ENCODE measurements around the gene PRPF40A.

Gene PRPF40A

GRCh38 chr2:152716805-152717227 lies 445 bp downstream of the PRPF40A start:
- FAIRE-seq, result no peak

DNA sequence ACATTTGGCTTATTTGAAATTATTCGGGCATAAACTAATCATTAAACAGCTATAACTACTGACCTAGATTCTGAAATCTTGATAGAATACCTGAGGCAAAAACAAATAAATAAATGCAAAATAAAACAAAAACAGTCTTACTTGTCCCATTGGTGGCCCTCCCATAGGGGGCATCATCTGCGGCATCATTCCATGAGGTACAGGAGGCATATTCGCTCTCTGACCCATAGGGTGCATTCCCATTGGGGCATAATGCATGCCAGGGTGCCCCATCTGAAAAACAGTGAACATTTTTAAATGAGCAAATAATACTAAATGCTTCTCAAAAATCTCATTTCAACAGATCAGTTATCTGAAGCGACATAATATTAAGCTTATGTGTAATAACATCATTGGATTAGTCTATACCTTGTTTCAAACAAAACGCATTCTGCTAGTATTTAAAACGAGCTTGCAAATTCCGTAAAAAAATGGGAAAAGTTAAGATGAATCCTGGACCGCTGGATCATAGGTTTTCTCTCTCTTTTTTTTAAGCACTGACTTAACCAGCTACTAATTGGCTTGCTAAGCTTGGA lies 1.3 kb downstream of the PRPF40A start:
- peak; percentile 64 for FAIRE-seq

DNA sequence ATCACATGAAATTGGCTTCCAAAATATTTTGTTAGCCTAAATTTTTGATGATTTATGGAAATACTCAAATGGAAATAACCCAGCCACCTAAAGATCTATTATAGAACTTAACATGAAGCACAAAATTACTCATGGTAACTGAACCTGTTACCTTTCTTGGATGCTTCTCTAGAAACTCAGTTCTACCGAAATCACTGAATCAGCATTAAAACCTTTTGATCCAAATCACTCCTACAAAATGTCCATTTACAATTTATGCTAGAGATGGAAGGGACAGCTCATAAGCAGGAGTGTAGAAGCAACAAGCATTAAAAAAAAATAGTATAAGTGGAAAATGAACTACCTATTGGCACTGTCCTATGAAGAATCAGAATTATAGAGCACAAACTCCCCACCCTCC lies 2.1 kb downstream of the PRPF40A start:
- no peak for FAIRE-seq

DNA sequence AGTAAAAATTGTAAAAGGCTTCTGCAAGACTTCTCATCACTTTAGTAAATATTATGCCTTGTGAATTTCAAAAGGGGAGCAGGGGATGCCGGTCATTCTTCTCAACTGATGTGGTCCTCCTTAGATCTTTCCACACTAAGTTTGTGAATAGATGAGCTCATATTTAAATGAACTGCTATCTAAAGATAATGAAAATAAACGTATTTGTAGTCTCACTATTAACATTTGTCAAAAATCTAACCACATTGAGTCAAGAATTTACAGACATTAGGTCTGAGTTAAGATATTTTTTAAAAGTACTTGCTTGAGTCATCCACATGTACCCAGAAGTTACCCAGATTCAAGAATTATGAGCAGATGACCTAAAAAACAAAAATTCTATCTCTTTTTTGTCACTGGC lies 6.5 kb downstream of the PRPF40A start:
- no peak for FAIRE-seq

- FAIRE-seq, result no peak
These were observed 8.5 kb downstream of the PRPF40A start for GRCh38 chr2:152708742-152709141.

- no peak for FAIRE-seq
These were observed 10.7 kb downstream of the PRPF40A start for GRCh38 chr2:152706477-152707021.

GRCh38 chr2:152701198-152701597 lies 16.1 kb downstream of the PRPF40A start:
- no peak for FAIRE-seq

- no peak for FAIRE-seq
These were observed 20.8 kb downstream of the PRPF40A start for GRCh38 chr2:152696476-152696875.

DNA sequence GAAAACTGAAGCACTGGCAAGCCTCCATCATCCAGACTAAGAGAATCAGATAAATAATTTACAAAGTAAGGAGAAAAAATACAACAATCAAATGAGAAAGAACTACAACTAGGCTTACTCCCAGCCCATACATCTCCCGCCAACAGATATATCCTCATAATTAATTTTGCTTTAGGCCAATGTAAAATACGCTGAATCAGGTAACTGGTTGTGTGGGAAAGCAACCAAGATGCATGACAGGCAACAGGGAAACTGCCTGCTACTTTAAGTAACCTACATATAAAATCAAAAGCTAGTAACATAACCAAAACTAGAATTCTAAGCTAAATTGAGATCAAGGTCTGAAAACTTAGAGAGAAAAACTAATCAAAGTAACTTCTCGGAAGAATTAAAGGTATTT lies 21.5 kb downstream of the PRPF40A start:
- FAIRE-seq, result no peak

- FAIRE-seq, result no peak
These were observed 23.1 kb downstream of the PRPF40A start for GRCh38 chr2:152694161-152694661.

DNA sequence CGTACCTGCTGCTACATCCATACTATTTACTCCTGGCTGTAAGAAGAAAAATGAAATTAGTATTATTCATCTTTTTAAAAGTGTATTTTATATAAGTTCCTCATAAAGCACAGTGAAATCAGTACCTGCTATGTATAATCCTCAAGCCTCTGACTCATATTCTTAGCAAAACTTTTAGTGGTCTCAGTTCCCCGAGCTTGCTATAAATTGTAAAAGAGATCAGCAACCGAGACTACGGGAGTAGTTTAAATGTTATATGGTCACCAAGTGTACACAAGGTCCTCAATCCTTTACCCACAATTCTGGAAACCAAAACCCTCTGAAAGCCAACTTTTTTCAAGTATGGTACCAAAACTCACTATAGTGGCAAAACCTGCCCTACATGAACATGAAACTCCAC lies 24.2 kb downstream of the PRPF40A start:
- no peak for FAIRE-seq

GRCh38 chr2:152686321-152686720 lies 30.9 kb downstream of the PRPF40A start:
- no peak for FAIRE-seq

DNA sequence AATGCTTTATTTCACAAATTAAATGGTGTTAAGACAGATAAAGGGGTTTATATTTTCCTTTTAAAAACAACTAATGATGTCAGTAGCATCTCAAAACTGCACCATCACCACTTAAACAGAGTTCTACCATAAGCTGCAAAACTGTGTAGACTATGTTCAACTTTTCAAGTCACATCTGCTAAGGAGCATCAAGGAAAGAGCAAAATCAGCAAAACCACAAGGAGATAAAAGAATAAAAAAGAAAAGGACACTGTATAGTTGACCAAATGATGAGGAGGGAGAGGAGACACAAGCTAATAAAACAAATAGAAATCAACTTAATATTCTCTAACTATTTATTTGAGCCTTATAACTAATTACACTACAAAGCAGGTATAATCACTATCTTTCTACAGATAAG lies 33.9 kb downstream of the PRPF40A start:
- no peak for FAIRE-seq

DNA sequence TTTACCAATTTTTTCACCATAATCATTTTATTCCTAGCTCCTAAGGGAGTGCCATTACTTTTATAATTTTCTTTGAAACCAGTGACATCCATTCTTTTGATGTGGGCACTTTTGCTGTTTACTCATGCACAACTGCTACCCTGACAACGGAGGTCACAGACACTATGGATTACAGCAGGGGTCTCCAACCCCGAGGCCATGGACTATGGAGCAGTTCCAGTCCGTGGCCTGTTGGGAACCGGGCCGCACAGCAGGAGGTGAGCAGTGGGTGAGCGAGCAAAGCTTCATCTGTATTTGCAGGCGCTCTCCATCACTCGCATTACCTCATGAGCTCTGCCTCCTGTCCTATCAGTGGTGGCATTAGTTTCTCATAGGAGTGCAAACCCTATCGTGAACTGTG lies 34.6 kb downstream of the PRPF40A start:
- no peak for FAIRE-seq

GRCh38 chr2:152678808-152679207 lies 38.5 kb downstream of the PRPF40A start:
- no peak for FAIRE-seq

DNA sequence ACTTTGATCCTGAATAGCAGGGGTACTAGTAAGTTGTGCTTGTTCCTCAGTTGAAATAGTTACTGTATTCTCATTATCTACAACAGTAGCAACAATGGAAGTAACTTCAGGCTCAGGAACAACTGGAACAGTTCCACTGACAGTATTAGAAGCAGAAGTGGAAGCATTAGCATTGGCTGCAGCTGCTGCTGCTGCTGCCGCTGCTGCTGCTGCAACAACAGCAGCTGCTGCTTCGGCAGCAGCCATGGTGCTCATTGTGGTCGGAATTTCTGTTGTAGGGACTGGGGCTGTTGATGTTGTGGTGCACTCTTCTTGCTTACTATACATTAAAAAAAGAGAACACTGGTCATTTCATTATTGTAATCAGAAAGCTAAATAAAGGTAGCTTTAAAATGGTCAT lies 40.8 kb downstream of the PRPF40A start:
- no peak for FAIRE-seq

- no peak for FAIRE-seq
These were observed 42.9 kb downstream of the PRPF40A start for GRCh38 chr2:152674334-152674733.

GRCh38 chr2:152664725-152665124 lies 52.5 kb downstream of the PRPF40A start:
- no peak for FAIRE-seq

DNA sequence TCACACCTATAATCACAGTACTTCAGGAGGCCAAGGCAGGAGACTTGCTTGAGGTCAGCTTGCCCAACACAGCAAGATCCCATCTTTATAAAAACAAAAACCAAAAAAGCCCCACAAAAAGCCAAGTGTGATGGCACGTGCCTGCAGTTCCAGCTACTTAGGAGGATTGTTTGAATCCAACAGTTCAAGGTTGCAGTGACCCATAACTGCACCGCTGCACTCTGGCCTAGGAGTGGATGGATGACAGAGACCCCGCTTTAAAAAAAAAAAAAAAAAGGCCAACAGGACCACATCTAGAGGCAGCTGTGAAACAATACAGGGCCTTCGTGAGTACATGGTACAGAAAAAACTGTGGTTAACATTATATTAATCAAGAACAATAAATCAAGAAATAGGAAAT lies 56.2 kb downstream of the PRPF40A start:
- no peak for FAIRE-seq

DNA sequence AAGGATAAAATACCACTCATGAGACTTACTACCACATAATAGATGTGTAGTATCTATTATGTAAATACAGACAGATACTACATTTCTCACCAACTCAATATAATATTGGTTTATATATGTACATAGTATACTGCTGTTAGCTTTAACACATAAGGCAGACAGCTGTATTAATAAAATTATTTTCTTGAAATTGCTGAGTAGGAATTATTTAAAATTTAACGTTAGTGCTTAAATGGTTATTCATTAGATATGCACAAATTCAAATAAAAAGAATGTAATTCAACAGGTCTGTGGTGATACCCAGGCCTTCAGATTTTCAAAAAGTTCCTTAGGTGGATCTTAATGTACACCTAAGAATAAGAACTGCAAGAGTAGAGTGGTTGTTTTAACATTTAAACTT lies 59.0 kb downstream of the PRPF40A start:
- peak; percentile 6 for FAIRE-seq

- no peak for FAIRE-seq
These were observed 60.2 kb downstream of the PRPF40A start for GRCh38 chr2:152657043-152657442.

DNA sequence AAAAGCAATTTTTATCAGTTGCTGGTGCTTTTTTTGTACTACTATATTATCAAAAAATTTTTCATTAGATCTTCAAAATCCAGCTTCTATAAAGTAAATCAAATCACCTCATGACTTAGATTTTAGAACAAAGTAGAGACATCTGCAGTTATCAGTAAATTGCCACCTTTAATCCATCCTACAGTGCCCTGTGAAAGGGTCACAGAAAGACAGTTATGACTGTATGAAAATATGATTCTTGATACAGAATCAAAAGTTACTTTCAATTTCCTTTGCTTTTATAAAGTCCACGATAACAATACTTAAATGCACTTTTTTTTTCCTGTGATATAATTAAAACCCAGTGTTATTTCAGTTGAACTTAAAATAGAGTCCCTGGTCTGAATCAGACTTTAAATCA lies 61.4 kb downstream of the PRPF40A start:
- FAIRE-seq, result no peak

DNA sequence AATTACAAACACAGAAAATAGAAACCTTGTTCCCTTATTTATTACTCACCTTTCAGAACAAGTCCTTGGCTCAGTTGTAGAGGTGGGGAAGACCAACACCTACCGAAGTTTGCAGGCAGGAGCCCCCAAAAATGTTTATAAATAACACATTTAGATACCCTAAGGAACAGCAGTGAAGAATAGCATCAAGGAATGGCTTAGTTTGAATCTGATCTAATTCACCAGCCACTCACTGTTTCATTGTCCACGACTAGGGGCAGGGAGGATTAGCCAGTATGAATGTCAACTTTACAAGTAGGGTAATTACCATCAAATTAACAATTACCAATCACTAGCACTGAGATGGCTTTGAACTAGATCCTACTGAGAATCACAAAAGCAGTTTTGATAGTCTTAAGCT lies 65.4 kb downstream of the PRPF40A start:
- FAIRE-seq, result no peak

DNA sequence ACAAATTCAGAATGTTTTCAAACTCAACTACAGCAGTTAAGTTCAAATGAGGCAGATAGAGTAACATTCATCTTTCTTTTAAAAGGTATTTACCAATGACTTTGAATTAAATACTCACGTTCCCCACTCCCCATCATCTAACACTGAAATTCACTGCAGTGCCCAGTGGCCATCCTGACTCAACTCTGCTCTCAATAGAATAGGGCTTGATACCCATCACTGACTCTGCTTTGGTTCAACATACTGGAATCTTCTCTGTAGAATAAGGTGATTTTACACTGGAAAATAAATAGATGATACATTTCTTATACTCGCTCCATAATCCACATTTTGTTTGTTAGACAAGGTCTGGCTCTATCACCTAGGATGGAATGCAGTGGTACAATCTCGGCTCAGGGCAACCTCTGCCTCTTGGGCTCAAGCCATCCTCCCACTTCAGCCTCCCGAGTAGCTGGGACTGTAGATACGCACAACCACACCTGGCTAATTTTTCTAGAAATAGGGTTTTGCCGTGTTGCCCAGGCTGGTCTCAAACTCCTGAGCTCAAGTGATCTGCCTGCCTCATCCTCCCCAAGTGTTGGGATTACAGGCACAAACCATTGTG lies 66.4 kb downstream of the PRPF40A start:
- FAIRE-seq, result no peak

- no peak for FAIRE-seq
These were observed 67.3 kb downstream of the PRPF40A start for GRCh38 chr2:152649997-152650396.

Data from A204.1 (cell line).